NCI-H146 treated with DMSO at 0.1 percent for 48 hours (cell line): Measurements from ENCODE around the gene MS4A4E.
"Not testable (repeated sequence)": the region's sequence is repeated elsewhere in the genome, so short reads cannot be mapped to it uniquely, and the experiment has no call there.

Experiments used
- DNase-seq: peaks from one replicate; lab custom pipeline; 2025; ENCODE audit not compliant: unreplicated experiment; lab: John Stamatoyannopoulos, UW

Gene MS4A4E

GRCh38 chr11:60222141-60222540, 20.8 kb downstream of the MS4A4E start:
- DNase-seq: no peak

- DNase-seq: no peak
Observed at GRCh38 chr11:60221692-60222091, 21.2 kb downstream of the MS4A4E start.

- DNase-seq: no peak
Observed at GRCh38 chr11:60221181-60221580, 21.8 kb downstream of the MS4A4E start.

- DNase-seq: no peak
Observed at GRCh38 chr11:60214386-60214785, 28.6 kb downstream of the MS4A4E start.

- no peak for DNase-seq
Observed at GRCh38 chr11:60211206-60211605, 31.7 kb downstream of the MS4A4E start.

GRCh38 chr11:60209977-60210376, 33.0 kb downstream of the MS4A4E start:
- DNase-seq: no peak

GRCh38 chr11:60208951-60209350, 34.0 kb downstream of the MS4A4E start:
- no peak for DNase-seq

GRCh38 chr11:60208146-60208895, 34.6 kb downstream of the MS4A4E start:
- DNase-seq: no peak

- no peak for DNase-seq
Observed at GRCh38 chr11:60206616-60207015, 36.3 kb downstream of the MS4A4E start.

GRCh38 chr11:60204922-60205321, 38.0 kb downstream of the MS4A4E start:
- DNase-seq: no peak

GRCh38 chr11:60201334-60201733, 41.6 kb downstream of the MS4A4E start:
- DNase-seq: not testable (repeated sequence)

- DNase-seq: no peak
Observed at GRCh38 chr11:60197442-60197841, 45.5 kb downstream of the MS4A4E start.

GRCh38 chr11:60195923-60196368, 47.0 kb downstream of the MS4A4E start:
- no peak for DNase-seq

GRCh38 chr11:60194511-60194910, 48.4 kb downstream of the MS4A4E start:
- DNase-seq: no peak

- DNase-seq: no peak
Observed at GRCh38 chr11:60193687-60194433, 49.1 kb downstream of the MS4A4E start.

GRCh38 chr11:60192564-60192963, 50.4 kb downstream of the MS4A4E start:
- DNase-seq: not testable (repeated sequence)

GRCh38 chr11:60188481-60188880, 54.5 kb downstream of the MS4A4E start:
- not testable (repeated sequence) for DNase-seq

GRCh38 chr11:60186128-60186527, 56.8 kb downstream of the MS4A4E start:
- not testable (repeated sequence) for DNase-seq

- DNase-seq: not testable (repeated sequence)
Observed at GRCh38 chr11:60185512-60185827, 57.5 kb downstream of the MS4A4E start.

- no peak for DNase-seq
Observed at GRCh38 chr11:60184824-60185511, 58.0 kb downstream of the MS4A4E start.

GRCh38 chr11:60183591-60184205, 59.2 kb downstream of the MS4A4E start:
- DNase-seq: no peak
